ENCODE results near the gene PGAM2. TPM values are rescaled to one million over a fixed set of nuclear protein-coding genes. Genes with fewer than 3 reads are reported as not detected.

PGAM2 gene
- polyA plus RNA-seq, 3 donors, result 0.86 to 1.8 (median 1.7) TPM

GRCh38 chr7:44105832-44106231 lies 40.5 kb upstream of the PGAM2 start:
- no peak for DNase-seq (ENCODE audit: extremely low read depth in 1 of 11, low read depth in 9 of 11, low spot score in 4 of 11)

DNA sequence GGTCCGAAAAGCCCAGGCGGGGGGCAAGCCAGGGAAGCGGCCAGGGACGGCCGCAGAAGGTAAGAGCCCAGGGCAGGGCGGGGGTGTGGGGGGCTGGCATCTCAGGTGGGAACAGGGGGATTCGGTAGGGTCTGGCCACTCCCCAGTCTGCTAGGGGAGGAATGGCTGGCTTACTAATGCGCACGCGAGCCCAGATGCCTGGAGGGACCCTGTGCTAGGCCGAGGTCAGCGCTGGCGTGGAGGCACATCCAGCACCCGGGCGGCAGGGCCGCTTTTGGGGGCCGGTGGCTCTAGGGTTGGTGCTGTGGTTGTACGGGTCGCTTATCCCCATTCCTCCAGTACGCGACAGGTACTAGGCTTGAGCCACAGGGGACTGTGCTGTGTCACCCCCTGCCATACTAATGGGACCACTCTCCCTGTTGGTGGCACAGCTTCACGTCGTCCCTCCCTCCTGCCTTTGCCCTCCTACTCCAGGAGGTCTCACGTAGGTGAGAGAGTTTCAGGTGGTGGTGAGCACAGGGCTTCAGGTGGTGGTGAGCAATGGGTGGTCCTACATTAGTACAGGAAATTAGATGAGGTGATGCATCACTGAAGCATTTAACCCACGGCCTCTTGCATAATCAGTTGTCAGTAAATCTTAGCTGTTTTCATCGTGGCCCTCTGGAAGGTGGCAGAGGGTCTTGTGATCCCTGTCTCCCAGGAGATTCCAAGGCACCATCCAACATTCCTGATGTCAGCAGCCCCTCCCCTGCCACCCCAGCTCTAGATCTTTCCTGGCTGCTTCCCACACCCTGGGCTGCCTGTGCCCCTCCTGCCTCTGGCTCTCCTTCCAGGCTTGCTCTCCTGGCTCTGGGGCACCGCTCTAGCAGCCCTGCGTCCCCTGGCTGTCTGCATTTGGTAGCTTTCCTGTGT lies 39.7 kb upstream of the PGAM2 start:
- DNase-seq (ENCODE audit: extremely low read depth in 1 of 11, low read depth in 9 of 11, low spot score in 4 of 11), result peak in 1 of 11 donors; percentile 31

DNA sequence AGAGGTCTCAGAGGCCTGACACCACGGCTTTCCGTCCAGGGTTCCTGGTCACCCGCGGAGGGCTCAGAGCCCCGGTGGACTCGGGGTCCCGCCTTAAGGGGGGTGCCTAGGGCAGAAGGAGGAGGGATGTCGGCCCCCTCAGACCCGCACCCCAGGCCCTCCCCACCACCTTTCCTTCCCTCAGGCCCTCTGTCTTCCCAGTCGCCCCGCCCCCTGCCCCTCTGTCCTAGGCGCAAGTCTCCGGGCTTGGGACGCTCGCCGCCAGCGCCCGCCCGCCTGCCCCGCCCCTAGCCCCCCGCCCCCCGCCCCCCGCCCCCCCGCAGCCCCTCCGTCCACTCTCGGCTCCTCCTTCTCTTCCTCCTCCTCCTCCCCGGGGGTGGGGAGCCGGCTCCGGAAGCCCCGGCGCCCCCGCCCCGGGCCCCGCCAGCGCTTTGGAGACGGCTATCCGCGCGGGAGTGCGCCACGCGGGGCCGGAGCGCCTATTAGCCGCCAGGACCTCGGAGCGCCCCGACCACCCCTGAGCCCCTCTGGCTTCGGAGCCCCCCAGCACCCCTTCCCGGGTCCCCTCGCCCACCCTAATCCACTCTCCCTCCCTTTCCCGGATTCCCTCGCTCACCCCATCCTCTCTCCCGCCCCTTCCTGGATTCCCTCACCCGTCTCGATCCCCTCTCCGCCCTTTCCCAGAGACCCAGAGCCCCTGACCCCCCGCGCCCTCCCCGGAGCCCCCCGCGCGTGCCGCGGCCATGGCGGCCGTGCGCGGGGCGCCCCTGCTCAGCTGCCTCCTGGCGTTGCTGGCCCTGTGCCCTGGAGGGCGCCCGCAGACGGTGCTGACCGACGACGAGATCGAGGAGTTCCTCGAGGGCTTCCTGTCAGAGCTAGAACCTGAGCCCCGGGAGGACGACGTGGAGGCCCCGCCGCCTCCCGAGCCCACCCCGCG lies 38.8 kb upstream of the PGAM2 start, which contains the start of gene AEBP1:
AEBP1 (plus strand) TSS at position 423 of the 937 bp plus-strand sequence; CDS start at position 744, 321 bp downstream.
- DNase-seq (ENCODE audit: extremely low read depth in 1 of 11, low read depth in 9 of 11, low spot score in 4 of 11), result peak in 1 of 11 donors; percentile 40

GRCh38 chr7:44103566-44103922 lies 38.2 kb upstream of the PGAM2 start:
- no peak for DNase-seq (ENCODE audit: extremely low read depth in 1 of 11, low read depth in 9 of 11, low spot score in 4 of 11)

- DNase-seq (ENCODE audit: extremely low read depth in 1 of 11, low read depth in 9 of 11, low spot score in 4 of 11), result no peak
Observed at GRCh38 chr7:44102846-44103565, 37.6 kb upstream of the PGAM2 start.

GRCh38 chr7:44101966-44102845 lies 36.8 kb upstream of the PGAM2 start:
- no peak for DNase-seq (ENCODE audit: extremely low read depth in 1 of 11, low read depth in 9 of 11, low spot score in 4 of 11)

DNA sequence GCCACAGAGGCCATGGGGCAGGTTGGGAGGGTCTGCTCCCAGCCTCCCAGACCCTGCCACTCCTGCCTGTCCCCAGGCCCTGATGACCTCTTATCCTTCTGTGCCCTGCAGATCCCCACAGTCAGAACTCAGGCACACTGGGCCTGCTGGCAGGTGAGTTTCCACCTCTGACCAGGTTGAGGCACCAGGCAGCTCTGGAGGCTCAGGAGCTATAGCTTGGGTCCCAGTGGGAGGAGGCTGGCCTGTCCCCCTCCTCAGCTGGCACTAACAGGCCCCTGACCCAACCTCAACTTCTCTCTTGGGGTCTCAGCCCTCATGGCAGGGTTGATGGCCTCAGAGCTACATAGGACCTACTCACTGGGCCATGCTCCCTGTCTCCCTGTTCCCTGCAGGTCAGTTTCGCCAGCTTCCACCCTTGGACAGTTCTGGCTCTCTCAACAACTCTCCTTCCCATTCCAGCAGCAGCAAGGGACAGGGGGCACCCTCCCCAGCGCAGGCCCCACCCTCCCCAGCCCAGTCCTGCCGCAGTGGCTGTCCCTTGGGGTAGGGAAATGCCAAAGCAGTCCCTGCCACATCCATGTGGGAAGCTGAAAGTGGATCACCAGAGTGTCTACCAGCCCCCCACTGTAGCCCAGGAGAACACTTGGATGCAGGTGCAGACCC lies 36.1 kb upstream of the PGAM2 start:
- DNase-seq (ENCODE audit: extremely low read depth in 1 of 11, low read depth in 9 of 11, low spot score in 4 of 11), result no peak

GRCh38 chr7:44100458-44101302 lies 35.3 kb upstream of the PGAM2 start:
- no peak for DNase-seq (ENCODE audit: extremely low read depth in 1 of 11, low read depth in 9 of 11, low spot score in 4 of 11)

- no peak for DNase-seq (ENCODE audit: extremely low read depth in 1 of 11, low read depth in 9 of 11, low spot score in 4 of 11)
Observed at GRCh38 chr7:44099669-44100068, 34.3 kb upstream of the PGAM2 start.

DNA sequence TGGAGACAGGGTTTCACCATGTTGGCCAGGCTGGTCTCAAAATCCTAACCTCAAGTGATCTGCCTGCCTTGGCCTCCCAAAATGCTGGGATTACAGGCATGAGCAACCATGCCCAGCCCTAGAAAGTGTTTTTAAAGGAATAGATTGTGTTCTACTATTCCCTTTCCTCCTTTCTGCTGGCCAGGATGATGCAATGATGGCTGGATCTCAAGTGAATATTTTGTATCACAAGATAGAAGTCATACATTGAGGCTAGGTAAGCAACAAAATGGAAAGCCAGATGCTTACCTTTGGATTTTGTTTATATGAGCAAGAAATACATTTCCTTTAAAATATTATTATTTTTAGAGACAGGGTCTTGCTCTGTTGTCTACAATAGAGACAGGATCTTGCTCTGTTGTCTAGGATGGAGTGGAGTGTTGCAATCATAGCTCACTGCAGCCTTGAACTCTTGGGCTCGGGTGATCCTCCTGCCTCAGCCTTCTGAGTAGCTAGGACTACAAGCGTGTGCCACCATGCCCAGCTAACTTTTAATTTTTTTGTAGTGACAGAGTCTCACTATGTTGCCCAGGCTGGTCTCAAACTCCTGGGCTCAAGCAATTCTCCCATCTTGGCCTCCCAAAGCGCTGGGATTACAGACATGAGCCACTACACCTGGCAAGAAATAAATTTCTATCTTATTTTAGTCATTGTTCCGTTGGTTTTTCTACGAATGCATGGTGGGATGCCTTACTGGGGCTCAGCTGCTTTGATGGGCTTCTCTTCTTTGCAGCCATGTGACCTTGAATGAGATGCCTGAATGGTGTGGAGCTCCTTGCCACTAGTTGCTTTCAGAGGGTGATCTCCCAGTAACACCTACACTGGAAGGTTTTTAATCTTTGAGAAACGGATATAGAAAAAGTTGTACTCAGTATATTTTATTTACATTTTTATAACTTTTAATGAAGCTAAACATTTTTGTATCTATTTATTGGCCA lies 33.0 kb upstream of the PGAM2 start:
- no peak for DNase-seq (ENCODE audit: extremely low read depth in 1 of 11, low read depth in 9 of 11, low spot score in 4 of 11)

GRCh38 chr7:44097064-44097932 lies 31.9 kb upstream of the PGAM2 start:
- DNase-seq (ENCODE audit: extremely low read depth in 1 of 11, low read depth in 9 of 11, low spot score in 4 of 11), result no peak

- no peak for DNase-seq (ENCODE audit: extremely low read depth in 1 of 11, low read depth in 9 of 11, low spot score in 4 of 11)
Observed at GRCh38 chr7:44096326-44096881, 31.0 kb upstream of the PGAM2 start.

DNA sequence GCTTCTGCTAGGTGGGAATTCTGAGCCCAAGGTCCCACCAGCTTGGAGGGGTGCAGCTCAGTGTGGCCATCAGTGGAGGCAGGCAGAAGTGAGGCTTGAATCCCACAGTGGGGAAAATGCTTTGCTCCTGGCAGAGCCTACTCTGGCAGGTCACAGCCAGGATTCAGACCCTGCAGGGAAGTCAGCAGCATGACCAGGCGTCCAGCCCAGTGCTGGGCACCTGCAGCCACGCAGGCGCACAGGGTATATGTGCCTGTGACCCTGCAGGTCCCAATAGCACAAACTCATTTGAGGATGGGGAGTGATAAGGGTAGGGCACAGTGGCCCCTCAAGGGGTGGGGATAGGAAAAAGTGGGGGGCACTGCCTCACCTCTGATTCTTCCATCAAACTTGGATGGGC lies 30.4 kb upstream of the PGAM2 start:
- no peak for DNase-seq (ENCODE audit: extremely low read depth in 1 of 11, low read depth in 9 of 11, low spot score in 4 of 11)

GRCh38 chr7:44094883-44095592 lies 29.7 kb upstream of the PGAM2 start:
- DNase-seq (ENCODE audit: extremely low read depth in 1 of 11, low read depth in 9 of 11, low spot score in 4 of 11), result no peak

All from renal cortex interstitium (tissue), 11 donors.